Activated naive CD4-positive, alpha-beta T cell treated with anti-CD3 and anti-CD28 coated beads, Interleukin-2, amount 10 ng/mL, durations not matched to agents 7 days and 5 days (primary cell): Measurements from ENCODE around the gene USP34.

Experiments used
- CTCF ChIA-PET: fragments of 350-600 bp; sonication (Branson Sonifier 250); formaldehyde crosslinking; loops from one replicate; lab custom pipeline; 2021; ENCODE audit warnings: antibody characterized with exemption; lab: Charles Lee
- DNase-seq: peaks from one replicate; pipeline ENCODE4 v3.0.0-alpha.2; 2020
- H3K27ac Mint-ChIP-seq: one replicate; pipeline ENCODE4 v1.8.0; 2021; ENCODE audit warnings: mild to moderate bottlenecking, moderate library complexity, mixed read lengths
- H3K27me3 Mint-ChIP-seq: one replicate; pipeline ENCODE4 v1.8.0; 2021; ENCODE audit warnings: mild to moderate bottlenecking, mixed read lengths
- H3K36me3 Mint-ChIP-seq: one replicate; pipeline ENCODE4 v1.8.0; 2021; ENCODE audit warnings: mixed read lengths
- H3K4me1 Mint-ChIP-seq: one replicate; pipeline ENCODE4 v1.8.0; 2021; ENCODE audit warnings: mixed read lengths
- H3K4me3 Mint-ChIP-seq: one replicate; pipeline ENCODE4 v1.8.0; 2021; ENCODE audit warnings: mild to moderate bottlenecking, moderate library complexity, mixed read lengths
- H3K9me3 Mint-ChIP-seq: one replicate; pipeline ENCODE4 v1.8.0; 2021; ENCODE audit warnings: mixed read lengths

USP34 gene

DNA sequence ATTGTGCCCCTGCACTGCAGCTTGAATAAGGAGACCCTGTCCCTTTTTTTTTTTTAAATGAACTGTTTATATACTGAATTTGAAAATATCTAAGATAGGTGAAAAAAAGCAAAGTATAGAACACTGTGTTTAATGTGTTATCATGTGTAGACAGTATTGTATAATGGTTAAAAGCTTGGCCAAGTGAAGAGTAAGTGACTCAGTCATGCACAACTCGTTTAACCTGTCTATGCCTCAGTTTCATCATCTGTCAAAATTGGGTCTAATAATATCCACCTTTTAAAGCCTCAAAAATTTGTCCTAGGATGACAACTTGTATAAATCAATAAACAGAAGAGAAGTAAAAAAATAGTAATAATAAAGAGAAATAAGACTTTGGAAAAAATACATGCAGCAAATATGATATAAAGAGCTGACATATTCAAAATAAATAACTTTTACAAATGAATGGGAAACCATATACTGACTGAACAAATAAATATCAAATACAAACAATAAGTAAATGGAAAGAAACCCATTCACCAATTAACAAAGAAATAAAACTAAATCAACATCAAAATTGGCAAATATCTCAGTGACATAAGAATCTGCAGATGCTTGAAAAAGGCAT, 195.2 kb downstream of the USP34 start:
- Mint-ChIP-seq H3K4me3 (no peak overlapping the region), H3K27me3 (no peaks in the 10 kb centered on the region), H3K4me1 (no peaks in the 10 kb centered on the region), H3K36me3 (peaks cover 34% of the 10 kb centered on the region), H3K27ac (no peak overlapping the region), H3K9me3 (no peaks in the 10 kb centered on the region)
- CTCF ChIA-PET, result no interaction called here
- DNase-seq, result no peak

GRCh38 chr2:61272421-61273070, 198.3 kb downstream of the USP34 start:
- peaks cover 28% of the 10 kb centered on the region for H3K36me3 Mint-ChIP-seq
- H3K4me3 Mint-ChIP-seq, result no peak overlapping the region
- H3K4me1 Mint-ChIP-seq, result no peaks in the 10 kb centered on the region
- no peak overlapping the region for H3K27ac Mint-ChIP-seq
- no peak for DNase-seq
- H3K9me3 Mint-ChIP-seq, result no peaks in the 10 kb centered on the region
- CTCF ChIA-PET, result no interaction called here
- H3K27me3 Mint-ChIP-seq, result no peaks in the 10 kb centered on the region

GRCh38 chr2:61268249-61268648, 202.6 kb downstream of the USP34 start:
- Mint-ChIP-seq H3K36me3 (peaks cover 26% of the 10 kb centered on the region), H3K27ac (no peak overlapping the region), H3K4me1 (no peaks in the 10 kb centered on the region), H3K4me3 (no peak overlapping the region), H3K9me3 (no peaks in the 10 kb centered on the region), H3K27me3 (no peaks in the 10 kb centered on the region)
- CTCF ChIA-PET, result no interaction called here
- no peak for DNase-seq

- no peak overlapping the region for H3K4me3 Mint-ChIP-seq
- CTCF ChIA-PET, result interaction anchor here (1.3 kb wide), 1 partner anchor 14 kb away, joined by 3 read pairs; no protein-coding TSS in a partner anchor
- DNase-seq, result no peak
- H3K27me3 Mint-ChIP-seq, result no peaks in the 10 kb centered on the region
- no peaks in the 10 kb centered on the region for H3K4me1 Mint-ChIP-seq
- H3K27ac Mint-ChIP-seq, result no peak overlapping the region
- H3K36me3 Mint-ChIP-seq, result peaks cover 23% of the 10 kb centered on the region
- H3K9me3 Mint-ChIP-seq, result no peaks in the 10 kb centered on the region
Observed at GRCh38 chr2:61266632-61267505, 204.0 kb downstream of the USP34 start.

GRCh38 chr2:61263830-61264229, 207.1 kb downstream of the USP34 start:
- Mint-ChIP-seq H3K27me3 (no peaks in the 10 kb centered on the region), H3K9me3 (no peaks in the 10 kb centered on the region), H3K4me1 (no peaks in the 10 kb centered on the region), H3K27ac (no peak overlapping the region), H3K4me3 (no peak overlapping the region), H3K36me3 (peaks cover 15% of the 10 kb centered on the region)
- CTCF ChIA-PET, result no interaction called here
- DNase-seq, result no peak

GRCh38 chr2:61262699-61263098, 208.2 kb downstream of the USP34 start:
- H3K36me3 Mint-ChIP-seq, result peaks cover 25% of the 10 kb centered on the region
- H3K27me3 Mint-ChIP-seq, result no peaks in the 10 kb centered on the region
- H3K9me3 Mint-ChIP-seq, result no peaks in the 10 kb centered on the region
- H3K4me3 Mint-ChIP-seq, result no peak overlapping the region
- DNase-seq, result no peak
- CTCF ChIA-PET, result no interaction called here
- no peak overlapping the region for H3K27ac Mint-ChIP-seq
- no peaks in the 10 kb centered on the region for H3K4me1 Mint-ChIP-seq

DNA sequence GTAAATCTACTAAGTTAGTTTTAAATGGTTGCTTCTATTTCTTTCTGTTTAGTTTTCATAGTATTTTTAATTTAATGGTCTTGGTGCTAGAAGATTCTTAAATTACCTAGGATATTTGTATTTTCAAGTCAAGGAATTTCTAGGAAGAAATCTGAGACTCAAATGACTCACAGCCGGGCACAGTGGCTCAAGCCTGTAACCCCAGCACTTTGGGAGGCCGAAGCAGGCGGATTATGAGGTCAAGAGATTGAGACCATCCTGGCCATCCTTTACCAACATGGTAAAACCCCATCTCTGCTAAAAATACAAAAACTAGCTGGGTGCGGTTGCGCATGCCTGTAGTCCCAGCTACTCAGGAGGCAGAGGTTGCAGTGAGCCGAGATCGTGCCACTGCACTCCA, 213.4 kb downstream of the USP34 start:
- H3K27ac Mint-ChIP-seq, result no peak overlapping the region
- no peak overlapping the region for H3K4me3 Mint-ChIP-seq
- H3K4me1 Mint-ChIP-seq, result no peaks in the 10 kb centered on the region
- H3K9me3 Mint-ChIP-seq, result no peaks in the 10 kb centered on the region
- no peak for DNase-seq
- CTCF ChIA-PET, result no interaction called here
- H3K27me3 Mint-ChIP-seq, result no peaks in the 10 kb centered on the region
- H3K36me3 Mint-ChIP-seq, result peaks cover 38% of the 10 kb centered on the region

DNA sequence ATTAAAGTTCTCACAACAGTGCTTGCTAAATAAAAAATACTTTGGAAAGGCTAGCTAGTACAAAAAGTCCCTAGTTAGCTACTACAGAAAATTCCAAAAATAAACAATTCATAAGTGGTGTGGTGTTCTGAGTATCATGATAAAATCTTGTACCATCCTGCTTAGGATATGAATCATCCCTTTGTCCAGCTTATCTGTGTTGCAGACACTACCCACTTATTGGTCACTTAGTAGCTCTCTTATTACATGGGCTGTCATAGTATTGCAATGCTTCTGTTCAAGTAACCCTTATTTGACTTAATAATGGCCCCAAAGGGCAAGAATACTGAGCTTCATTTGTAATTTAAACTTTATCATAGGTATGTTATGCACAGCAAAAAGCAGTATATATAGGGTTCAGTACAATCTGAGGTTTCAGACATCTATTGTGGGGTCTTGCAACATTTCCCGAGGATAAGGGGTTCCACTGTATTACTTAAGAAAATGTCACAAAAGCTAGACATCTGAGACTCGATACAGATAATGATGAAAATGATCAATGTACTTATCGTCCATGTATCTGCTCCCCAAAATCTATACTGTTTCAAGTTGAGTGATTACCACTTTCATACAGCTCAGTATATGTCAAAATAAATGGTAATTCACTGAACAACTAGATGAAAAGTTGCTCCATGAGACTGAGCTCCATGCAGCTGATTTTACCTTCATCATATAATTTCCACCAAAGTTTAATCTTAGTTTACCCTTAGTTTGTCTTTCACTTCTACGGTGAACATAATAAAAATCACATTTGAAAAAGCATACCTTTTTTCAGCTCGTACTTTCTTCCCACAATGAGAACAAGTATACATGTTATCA, 215.1 kb downstream of the USP34 start:
- Mint-ChIP-seq H3K36me3 (peaks cover 43% of the 10 kb centered on the region), H3K27ac (no peak overlapping the region), H3K9me3 (no peaks in the 10 kb centered on the region), H3K4me3 (no peak overlapping the region), H3K4me1 (no peaks in the 10 kb centered on the region), H3K27me3 (no peaks in the 10 kb centered on the region)
- CTCF ChIA-PET, result no interaction called here
- DNase-seq, result no peak

GRCh38 chr2:61254536-61254935, 216.4 kb downstream of the USP34 start:
- Mint-ChIP-seq H3K4me3 (no peak overlapping the region), H3K9me3 (no peaks in the 10 kb centered on the region), H3K4me1 (no peaks in the 10 kb centered on the region), H3K27me3 (no peaks in the 10 kb centered on the region), H3K27ac (no peak overlapping the region), H3K36me3 (peaks cover 45% of the 10 kb centered on the region)
- DNase-seq, result no peak
- CTCF ChIA-PET, result no interaction called here

- Mint-ChIP-seq H3K27ac (no peak overlapping the region), H3K36me3 (peaks cover 41% of the 10 kb centered on the region)
- CTCF ChIA-PET, result no interaction called here
Observed at GRCh38 chr2:61253136-61253535, 217.8 kb downstream of the USP34 start.

DNA sequence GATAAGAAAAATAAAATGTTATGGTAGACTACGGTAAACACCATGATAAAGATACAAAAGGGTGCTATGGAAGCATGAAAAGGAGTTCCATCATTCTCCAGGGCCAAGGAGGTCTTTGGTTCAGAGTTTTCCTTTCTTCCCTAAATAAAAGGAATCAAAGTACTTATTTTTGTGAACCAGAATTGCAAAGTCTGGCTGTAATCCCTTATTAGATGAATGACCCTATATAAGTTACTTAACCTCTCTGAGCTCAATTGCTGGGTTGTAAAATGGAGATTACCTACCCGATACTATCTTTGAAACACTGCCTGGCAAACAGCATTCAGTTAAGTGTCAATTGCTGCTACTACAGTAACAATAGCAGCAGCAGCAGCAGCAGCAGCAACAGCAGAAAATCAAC, 218.9 kb downstream of the USP34 start:
- no peak for DNase-seq
- no peaks in the 10 kb centered on the region for H3K4me1 Mint-ChIP-seq
- no peaks in the 10 kb centered on the region for H3K9me3 Mint-ChIP-seq
- no peak overlapping the region for H3K4me3 Mint-ChIP-seq
- peaks cover 44% of the 10 kb centered on the region for H3K36me3 Mint-ChIP-seq
- no peak overlapping the region for H3K27ac Mint-ChIP-seq
- no peaks in the 10 kb centered on the region for H3K27me3 Mint-ChIP-seq
- CTCF ChIA-PET, result interaction anchor here (1.0 kb wide), 1 partner anchor 14 kb away, joined by 3 read pairs; no protein-coding TSS in a partner anchor

More at GRCh38 chr2:61253136-61253535, 217.8 kb downstream of the USP34 start:
- Mint-ChIP-seq H3K4me1 (no peaks in the 10 kb centered on the region), H3K27me3 (no peaks in the 10 kb centered on the region), H3K9me3 (no peaks in the 10 kb centered on the region), H3K4me3 (no peak overlapping the region)
- DNase-seq, result no peak

- no peak overlapping the region for H3K4me3 Mint-ChIP-seq
- no peak for DNase-seq
- no peaks in the 10 kb centered on the region for H3K9me3 Mint-ChIP-seq
- CTCF ChIA-PET, result no interaction called here
- no peaks in the 10 kb centered on the region for H3K4me1 Mint-ChIP-seq
- no peaks in the 10 kb centered on the region for H3K27me3 Mint-ChIP-seq
- H3K36me3 Mint-ChIP-seq, result peaks cover 35% of the 10 kb centered on the region
- peak overlapping the region; percentile 33 for H3K27ac Mint-ChIP-seq
Observed at GRCh38 chr2:61249521-61250071, 221.3 kb downstream of the USP34 start.

GRCh38 chr2:61247204-61247812, 223.6 kb downstream of the USP34 start:
- H3K27ac Mint-ChIP-seq, result peak overlapping the region; percentile 4
- H3K4me1 Mint-ChIP-seq, result no peaks in the 10 kb centered on the region
- CTCF ChIA-PET, result no interaction called here
- peaks cover 38% of the 10 kb centered on the region for H3K36me3 Mint-ChIP-seq
- H3K9me3 Mint-ChIP-seq, result no peaks in the 10 kb centered on the region
- H3K4me3 Mint-ChIP-seq, result no peak overlapping the region
- no peaks in the 10 kb centered on the region for H3K27me3 Mint-ChIP-seq
- no peak for DNase-seq
